ENCODE data around the gene ZNF766.

ZNF766 gene

DNA sequence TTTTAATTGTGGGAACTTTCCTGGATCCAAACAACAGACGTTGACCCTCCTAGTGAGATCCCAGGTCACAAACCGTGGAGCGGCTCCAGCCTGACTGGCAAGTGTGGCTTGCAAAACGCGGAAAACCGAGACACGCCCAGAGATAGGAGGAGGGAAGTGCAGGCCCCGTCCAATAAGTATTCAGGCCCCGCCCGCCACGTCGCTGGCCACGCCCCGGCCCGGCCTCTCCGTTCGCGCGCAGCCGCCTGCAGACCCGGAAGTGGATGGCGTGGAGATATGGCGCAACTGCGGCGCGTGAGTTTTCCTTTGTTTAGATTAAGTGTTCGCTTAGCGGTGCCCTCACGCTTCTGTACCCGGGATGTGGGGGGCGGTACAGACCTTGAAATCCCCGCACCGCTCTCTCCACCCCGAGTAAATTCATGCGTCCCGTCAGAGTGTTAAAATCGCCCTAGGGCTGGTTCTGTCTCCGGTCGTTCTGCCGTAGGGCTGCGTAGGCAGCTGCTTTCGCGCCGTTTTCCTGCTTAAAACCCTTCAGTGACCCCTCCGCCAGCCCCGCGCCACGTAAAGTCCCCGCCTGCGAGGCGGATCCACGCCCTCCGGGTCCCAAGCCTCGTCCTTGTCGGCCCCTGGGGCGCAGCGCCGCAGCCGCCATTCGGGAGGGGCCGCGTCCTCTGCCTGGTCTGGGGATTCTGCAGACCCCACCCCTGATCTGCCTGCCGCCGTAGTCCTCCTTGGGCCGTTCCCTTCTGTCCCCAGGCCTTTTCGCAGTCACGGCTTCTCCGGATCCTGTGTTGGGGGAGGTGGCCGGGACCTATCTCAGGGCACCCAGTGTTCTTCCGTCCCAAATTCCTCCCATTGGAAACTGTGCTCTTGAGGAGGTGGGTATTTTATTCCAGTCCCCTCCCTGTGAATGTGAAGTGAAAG, at the start of gene ZNF766:
Gene ZNF766 (plus strand): TSS at position 250 of the 924 bp plus-strand sequence. CDS start 27 bp downstream, at position 277.
- H3K4me3 ChIP-seq (ENCODE audit: low read depth, low read length) = peak within 1 kb of the TSS; percentile 96
- ChIA-PET CTCF (interaction anchor here (1.3 kb wide), 1 partner anchor 32 kb away, joined by 3 read pairs; no protein-coding TSS in a partner anchor), POLR2A (no interaction called here)
- TF ChIP-seq CTCF (IDR thresholded peaks at IDR 0.05; ENCODE audit: insufficient read depth, low read length, missing control alignments) = no peak
- DNase-seq (ENCODE audit: low read depth, low spot score) = peak; percentile 52

DNA sequence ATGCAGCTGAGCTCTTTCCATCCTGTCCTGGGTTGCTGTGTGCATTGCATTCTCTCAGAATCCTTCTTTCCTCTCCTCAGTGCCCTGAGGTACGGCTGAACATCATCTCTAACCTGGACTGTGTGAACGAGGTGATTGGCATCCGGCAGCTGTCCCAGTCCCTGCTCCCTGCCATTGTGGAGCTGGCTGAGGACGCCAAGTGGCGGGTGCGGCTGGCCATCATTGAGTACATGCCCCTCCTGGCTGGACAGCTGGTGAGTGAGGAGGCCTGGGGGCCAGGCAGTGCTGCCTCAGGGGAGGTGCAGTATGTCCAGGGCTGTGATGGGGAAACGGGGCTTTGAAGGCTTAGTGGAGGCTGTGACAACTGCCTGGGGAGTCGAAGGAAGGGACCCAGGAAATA, 49.8 kb upstream of the ZNF766 start:
- POLR2A ChIA-PET = interaction anchor here (0.7 kb wide), 1 partner anchor 19 kb away, joined by 3 read pairs; no protein-coding TSS in a partner anchor

DNA sequence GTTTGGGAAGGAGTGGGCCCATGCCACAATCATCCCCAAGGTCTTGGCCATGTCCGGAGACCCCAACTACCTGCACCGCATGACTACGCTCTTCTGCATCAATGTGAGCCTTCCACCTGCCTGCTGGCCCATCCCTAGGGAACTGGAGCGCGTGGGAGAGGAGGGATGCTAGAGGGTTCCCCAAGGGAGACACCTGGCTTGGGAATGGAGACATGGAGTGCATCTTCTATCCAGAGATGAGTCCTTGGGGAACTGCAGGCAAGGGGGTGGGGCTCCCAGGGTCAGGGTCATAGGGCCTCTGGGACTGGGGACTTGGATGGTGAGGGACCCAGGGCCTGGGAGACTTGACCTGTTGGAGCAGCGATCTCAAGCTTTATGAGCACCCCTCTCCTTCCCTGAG, 48.4 kb upstream of the ZNF766 start:
- no peak for DNase-seq (ENCODE audit: low read depth, low spot score)
- no peak overlapping the region for H3K4me3 ChIP-seq (ENCODE audit: low read depth, low read length)
- no peak for TF ChIP-seq CTCF (IDR thresholded peaks at IDR 0.05; ENCODE audit: insufficient read depth, low read length, missing control alignments)
- POLR2A ChIA-PET = no interaction called here
- CTCF ChIA-PET = interaction anchor here (1.0 to 1.1 kb wide), 2 partner anchors 16 to 82 kb away, joined by 3 to 4 read pairs; no protein-coding TSS in a partner anchor

More for the DNA sequence above, 49.8 kb upstream of the ZNF766 start:
- no peak for TF ChIP-seq CTCF (IDR thresholded peaks at IDR 0.05; ENCODE audit: insufficient read depth, low read length, missing control alignments)
- no peak for DNase-seq (ENCODE audit: low read depth, low spot score)
- CTCF ChIA-PET = interaction anchor here (1.3 to 1.4 kb wide), 2 partner anchors 16 to 18 kb away, joined by 4 read pairs; no protein-coding TSS in a partner anchor
- H3K4me3 ChIP-seq (ENCODE audit: low read depth, low read length) = no peak overlapping the region

DNA sequence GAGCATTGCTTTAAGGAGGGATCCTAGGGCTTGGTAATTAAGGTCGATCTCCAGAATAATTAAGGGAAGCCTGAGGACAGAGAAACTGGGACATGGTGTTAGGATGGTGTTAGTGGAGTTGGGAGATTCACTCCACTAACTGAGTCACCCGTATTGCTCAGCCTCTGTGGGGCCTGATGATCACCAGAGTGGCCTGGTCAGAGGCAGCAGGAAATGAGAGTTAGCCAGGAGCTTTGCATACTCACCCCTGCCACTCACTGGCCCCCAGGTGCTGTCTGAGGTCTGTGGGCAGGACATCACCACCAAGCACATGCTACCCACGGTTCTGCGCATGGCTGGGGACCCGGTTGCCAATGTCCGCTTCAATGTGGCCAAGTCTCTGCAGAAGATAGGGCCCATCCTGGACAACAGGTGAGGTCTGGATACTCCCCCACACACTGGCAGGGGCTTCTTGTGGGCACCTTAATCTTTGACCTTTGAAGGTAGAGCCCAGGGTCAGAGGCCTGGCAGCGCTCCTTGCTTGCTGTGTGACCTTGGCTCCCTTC, 47.5 kb upstream of the ZNF766 start:
- H3K4me3 ChIP-seq (ENCODE audit: low read depth, low read length) = no peak overlapping the region
- POLR2A ChIA-PET = no interaction called here
- CTCF ChIA-PET = interaction anchor here (0.8 kb wide), 1 partner anchor 15 kb away, joined by 3 read pairs; no protein-coding TSS in a partner anchor
- no peak for TF ChIP-seq CTCF (IDR thresholded peaks at IDR 0.05; ENCODE audit: insufficient read depth, low read length, missing control alignments)
- no peak for DNase-seq (ENCODE audit: low read depth, low spot score)

GRCh38 chr19:52224211-52224610, 45.2 kb upstream of the ZNF766 start:
- TF ChIP-seq CTCF (IDR thresholded peaks at IDR 0.05; ENCODE audit: insufficient read depth, low read length, missing control alignments) = no peak
- no peak for DNase-seq (ENCODE audit: low read depth, low spot score)
- H3K4me3 ChIP-seq (ENCODE audit: low read depth, low read length) = no peak overlapping the region
- ChIA-PET POLR2A (no interaction called here), CTCF (interaction anchor here (1.2 kb wide), 1 partner anchor 13 kb away, joined by 4 read pairs; no protein-coding TSS in a partner anchor)

DNA sequence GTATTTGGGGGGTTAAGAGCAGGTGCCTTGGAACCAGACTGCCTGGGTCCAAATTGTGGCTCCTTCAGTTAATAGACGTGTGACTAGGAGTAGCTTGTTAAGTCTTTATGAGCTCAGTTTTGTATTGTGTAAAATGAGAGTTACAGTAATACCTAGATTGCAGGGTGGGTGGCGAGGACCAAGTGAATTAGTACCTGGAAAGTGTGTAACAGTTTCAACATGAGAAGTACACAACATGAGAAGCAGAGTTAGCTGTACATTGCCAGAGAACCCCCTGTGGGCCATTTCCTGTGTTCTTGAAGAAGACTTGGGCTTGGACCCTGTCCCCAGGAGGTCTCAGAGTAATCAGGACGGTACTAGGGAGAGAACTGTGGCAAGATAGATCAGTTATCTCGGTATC, 42.7 kb upstream of the ZNF766 start:
- H3K4me3 ChIP-seq (ENCODE audit: low read depth, low read length) = no peak overlapping the region
- TF ChIP-seq CTCF (IDR thresholded peaks at IDR 0.05; ENCODE audit: insufficient read depth, low read length, missing control alignments) = no peak
- ChIA-PET CTCF (interaction anchor here (1.0 to 1.1 kb wide), 2 partner anchors 11 to 14 kb away, joined by 3 to 7 read pairs; no protein-coding TSS in a partner anchor), POLR2A (no interaction called here)
- DNase-seq (ENCODE audit: low read depth, low spot score) = no peak
